IPS-NIHi7 (cell line): Measurements from ENCODE around the gene DOC2A.
"Not testable (repeated sequence)": the region's sequence is repeated elsewhere in the genome, so short reads cannot be mapped to it uniquely, and the experiment has no call there.

Experiments used
- DNase-seq: peaks from one replicate; pipeline ENCODE4 v3.0.0; 2012; ENCODE audit warnings: mixed read lengths; ENCODE audit errors: extremely low spot score

The DOC2A gene

GRCh38 chr16:30010844-30011713 lies at the start of gene DOC2A:
Gene DOC2A, minus strand, starts transcription at chr16:30011027. Its CDS starts 805 bp downstream, at chr16:30010222.
- peak; percentile 77 for DNase-seq

GRCh38 chr16:30060346-30060745 lies 49.5 kb upstream of the DOC2A start:
- DNase-seq = no peak

DNA sequence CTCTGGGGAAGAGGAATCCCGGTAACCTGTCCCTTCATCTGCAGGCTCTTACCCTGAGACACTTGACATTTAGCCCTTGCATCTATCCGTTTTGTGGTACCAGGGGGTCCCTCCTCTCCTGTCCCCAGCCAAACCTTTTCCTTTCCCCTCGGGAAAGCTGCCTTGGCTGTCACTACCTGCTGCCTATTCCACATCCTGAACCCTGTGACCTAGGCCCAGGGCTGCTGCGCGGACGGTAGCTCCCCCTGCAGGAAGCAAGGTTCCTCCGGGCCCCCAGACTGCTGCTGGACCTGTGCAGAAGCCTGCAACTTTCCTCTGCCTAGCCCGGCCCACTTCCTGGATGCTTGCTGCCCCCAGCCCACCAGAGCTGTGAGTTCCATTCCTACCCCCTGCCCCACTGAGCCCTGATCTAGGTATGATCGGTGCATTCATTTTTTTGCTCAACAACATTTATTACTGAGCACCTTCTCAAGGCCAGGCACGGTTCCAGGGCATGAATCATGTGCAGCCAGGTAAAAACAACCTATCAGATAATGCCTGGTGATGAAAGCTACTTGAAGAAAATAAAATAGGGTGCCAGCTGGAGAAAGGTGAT lies 44.2 kb upstream of the DOC2A start:
- peak; percentile 78 for DNase-seq

DNA sequence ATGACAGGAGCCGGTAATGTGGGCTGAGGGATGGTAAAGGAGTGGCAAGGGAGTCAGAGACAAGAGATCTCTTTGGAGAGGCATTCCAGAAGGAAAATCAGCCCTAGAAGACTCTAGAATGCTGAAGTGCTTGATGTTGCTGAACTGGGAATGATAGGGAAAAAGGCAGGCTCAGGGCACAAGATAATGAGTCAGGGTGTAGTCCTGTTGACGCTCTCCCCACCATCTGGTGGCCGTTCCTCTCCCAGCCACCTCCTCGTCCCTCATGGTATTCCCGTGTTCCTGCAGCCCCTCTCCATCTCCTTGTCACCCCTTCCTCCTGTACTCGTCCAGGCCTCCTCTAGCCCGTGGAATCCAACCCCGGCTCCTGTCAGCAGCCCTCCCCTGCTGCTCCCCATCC lies 43.6 kb upstream of the DOC2A start:
- no peak for DNase-seq

GRCh38 chr16:30053376-30054015 lies 42.7 kb upstream of the DOC2A start:
- DNase-seq = no peak

DNA sequence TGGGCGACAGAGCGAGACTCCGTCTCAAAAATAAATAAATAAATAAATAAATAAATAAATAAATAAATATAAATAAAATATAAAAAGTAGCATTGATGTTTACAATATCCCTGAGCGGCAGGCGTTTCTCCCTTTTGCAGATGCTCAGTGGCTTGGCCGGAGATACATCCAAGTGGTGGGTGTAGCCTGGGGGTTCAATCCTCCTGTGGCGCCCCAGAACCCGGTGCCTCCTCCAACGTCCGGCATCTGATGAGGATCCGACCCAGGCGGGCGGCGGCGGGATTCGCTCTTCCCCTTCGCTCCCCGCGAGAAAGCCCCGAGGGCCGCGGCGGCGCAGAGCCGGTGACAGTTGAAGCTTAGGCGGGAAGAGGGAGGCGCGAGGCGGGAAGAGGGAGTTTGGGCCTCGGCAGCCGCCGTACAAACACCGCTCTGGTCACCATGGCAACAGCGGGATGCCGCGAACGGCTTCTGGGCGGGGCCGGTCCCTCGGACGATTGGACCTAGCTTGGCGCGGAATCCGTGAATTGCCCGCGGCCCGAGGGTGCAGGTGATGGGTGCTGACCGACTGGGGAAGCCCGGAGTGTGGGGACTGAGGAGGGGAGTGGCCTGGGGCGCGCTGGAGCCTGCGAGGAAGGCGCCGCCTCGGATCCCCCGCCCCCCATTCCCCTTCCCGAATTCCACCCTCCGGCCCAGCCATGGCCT lies 42.0 kb upstream of the DOC2A start:
- DNase-seq = peak; percentile 94

GRCh38 chr16:30051518-30051917 lies 40.7 kb upstream of the DOC2A start:
- no peak for DNase-seq

- DNase-seq = no peak
Measured at GRCh38 chr16:30049871-30050270, 39.0 kb upstream of the DOC2A start.

DNA sequence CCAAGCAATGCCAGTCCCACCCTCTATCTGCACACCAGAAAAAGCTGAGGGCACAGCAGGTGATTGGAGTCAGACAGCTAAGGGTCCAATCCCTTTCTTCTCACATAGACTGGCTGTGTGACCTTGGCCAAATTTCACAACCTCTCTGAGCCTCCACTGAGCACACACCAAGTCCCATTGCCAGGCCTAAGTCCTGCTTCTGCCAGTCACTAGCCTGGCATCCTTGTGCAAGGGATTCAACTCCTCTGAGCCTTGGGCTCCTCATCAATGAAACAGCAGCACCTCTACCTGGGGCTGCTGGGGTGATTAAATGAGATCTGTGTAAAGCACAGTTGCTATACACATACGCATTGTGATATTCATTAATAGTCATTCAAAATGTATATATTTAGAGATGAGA lies 35.8 kb upstream of the DOC2A start:
- DNase-seq = no peak

- no peak for DNase-seq
Measured at GRCh38 chr16:30046178-30046577, 35.4 kb upstream of the DOC2A start.

- DNase-seq = no peak
Measured at GRCh38 chr16:30041841-30042240, 31.0 kb upstream of the DOC2A start.

DNA sequence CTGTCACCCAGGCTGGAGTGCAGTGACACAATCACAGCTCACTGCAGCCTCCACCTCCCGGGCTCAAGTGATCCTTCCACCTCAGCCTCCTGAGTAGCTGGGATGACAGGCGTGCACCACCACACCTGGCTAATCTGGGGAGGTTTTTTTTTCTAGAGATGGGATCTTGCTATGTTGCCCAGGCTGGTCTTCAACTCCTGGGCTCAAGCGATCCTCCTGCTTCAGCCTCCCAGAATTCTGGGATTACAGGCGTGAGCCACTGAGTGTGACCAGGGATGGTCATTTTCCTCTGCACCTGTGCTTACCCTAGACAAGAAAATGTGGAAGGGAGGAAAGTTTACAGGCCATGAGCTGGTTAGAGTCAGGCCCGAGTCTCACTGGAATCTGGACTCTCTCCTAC lies 29.9 kb upstream of the DOC2A start:
- DNase-seq = not testable (repeated sequence)

DNA sequence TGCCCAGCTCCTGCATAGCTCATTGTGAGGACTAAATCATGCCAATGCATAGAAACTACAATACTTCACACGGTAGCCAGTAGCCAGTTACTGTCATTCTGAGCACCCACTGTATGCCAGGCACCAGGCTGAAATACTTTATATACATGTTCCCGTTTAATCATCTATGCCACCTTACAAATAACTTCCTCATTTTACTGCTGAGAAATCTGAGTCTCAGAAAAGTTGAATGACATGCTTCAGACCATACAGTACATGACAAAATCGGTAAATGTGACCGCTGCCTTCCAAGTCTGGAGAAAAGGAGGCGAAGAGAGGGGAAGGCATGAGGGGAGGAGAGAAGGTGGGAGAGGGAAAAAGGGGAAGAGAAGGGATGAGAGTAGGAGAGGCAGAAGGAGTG lies 29.4 kb upstream of the DOC2A start:
- no peak for DNase-seq

DNA sequence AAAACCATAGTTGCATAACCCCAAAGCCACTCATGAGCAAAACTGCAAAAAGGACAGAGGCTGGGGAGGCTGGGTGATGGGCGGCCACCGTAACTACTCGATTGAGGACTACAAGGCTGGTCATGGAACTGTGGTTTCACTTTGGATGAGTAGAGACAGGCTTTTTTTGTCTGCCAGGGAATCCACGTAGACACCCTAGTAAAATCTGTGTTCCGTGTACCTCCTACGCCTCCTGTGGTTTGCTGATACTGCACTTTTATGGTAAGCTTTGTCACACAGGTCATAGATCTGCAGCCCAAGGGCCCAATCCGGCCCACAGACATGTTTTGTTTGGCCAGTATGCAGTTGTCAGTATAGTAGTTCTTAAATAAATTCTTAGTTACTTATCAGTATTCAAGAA lies 22.4 kb upstream of the DOC2A start:
- no peak for DNase-seq

DNA sequence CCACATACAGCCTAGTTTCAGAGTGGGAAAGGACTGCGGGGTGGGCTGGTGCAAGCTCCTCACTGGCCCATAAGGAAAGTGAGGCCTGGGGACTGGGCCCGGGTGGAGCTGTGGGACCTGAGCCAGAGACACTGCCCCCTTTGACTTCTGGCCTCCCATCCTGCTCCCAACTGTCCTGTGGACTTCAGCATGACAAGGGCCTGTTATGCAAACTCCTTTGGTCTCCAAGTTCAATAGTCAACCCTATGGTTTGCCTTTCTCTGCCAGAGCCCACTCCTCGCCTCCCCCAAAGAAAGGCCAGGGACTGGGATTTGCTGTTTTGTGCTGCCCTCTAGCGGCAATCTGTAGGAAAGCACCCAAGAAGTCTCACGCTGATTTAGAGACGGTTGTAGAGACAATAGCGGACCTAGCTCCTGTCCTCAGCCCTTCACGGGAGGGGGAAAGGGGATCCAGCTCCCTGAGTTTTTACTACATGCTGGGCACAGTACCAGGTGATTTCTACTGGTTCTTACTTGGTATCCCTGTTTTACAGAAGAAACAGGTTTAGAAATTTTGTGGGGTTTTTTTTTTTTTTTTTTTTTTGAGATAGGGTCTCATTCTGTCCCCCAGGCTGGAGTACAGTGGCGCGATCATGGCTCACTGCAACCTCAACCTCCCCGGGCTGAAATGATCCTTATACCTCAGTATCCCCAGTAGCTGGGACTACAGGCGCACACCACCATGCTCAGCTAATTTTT lies 21.4 kb upstream of the DOC2A start:
- DNase-seq = peak; percentile 84

DNA sequence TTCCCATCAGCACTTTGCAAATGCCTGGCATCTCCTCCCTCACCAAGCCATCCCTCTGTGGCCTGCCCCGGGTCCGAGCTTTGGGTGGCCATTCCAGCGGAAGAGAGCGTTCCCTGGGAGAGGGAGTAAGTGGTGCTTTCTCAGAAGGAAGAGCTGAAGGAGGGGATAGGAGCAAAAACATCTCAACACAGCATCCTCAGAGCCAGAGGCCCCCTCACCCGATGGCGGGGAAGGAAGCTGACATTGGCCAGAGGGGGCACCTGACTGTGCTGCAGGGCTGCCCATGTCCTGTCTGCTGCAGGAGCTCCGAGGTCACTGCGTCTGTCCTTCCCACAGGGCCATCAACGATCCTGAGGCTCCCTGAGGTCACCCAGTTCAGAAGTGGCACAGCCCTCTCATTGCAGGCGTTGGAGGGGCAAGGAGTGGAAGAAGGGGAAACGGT lies 20.7 kb upstream of the DOC2A start:
- no peak for DNase-seq

- peak; percentile 50 for DNase-seq
Measured at GRCh38 chr16:30030841-30031413, 20.1 kb upstream of the DOC2A start, which contains the start of gene TLCD3B. Gene TLCD3B, minus strand, starts transcription at chr16:30031271. Its CDS starts 744 bp downstream, at chr16:30030527.

DNA sequence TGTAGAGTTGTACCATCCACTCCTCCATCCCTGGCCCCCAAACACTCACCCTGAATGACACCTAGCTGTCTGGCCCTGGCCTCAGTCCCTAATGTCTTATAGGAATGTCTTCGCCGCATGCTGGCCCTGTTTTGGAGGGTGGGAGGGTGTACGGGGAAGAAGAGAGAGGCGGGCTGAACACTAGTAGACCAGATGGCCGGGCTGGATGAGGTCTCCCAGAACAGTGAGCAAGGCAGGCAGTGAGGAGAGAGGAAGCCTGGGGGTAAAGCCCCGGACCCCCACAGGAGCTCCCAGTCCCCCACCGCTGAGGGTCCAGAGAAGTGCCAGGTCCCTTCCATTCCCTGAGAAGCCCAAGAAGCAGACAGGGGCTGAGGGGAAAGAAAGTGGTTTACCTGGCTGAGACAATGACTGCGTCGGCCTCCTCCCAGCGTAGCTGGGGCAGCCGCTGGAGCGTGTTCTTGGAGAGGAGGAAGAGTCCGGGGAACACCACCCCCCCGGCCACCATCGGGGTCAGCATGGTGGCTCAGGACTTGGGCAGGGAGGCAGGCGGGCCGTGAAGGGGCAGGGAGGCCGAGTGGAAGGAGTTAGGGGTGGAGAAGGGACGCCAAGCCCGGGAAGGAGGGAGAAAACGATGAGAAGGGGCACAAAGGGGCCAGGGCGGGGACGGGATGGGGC lies 19.3 kb upstream of the DOC2A start:
- no peak for DNase-seq

DNA sequence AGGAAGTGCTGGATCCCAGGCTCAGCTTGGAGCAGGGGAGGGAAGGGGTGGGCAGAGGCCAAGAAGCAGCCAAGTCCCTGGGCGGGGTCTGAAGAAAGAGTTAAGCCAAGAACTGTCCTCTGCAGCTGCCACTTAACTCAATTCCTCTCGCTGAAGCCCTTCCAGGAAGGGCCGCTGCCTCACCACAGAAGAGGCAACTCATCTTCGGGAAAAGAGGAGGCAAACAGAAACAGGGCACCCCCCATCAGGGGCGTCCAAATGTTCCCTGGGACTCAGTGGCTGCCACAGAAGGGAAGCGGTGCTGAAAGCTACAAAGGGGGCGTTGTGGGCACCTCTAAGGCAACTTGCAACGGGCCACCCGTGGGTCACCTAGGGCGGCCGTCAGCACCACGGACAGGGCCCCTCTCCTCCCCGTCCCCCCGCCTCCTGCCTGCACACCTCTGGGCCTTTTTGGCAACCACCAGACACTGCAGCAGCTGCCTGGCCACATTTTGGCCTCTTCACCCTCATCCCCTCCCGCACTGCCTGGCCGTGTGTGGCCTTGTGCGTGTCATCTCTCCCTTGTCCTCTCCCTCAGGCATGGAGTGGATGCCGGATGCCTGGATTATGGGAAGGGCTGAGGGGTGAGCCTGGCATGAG lies 17.7 kb upstream of the DOC2A start:
- peak; percentile 61 for DNase-seq
